Measurements from ENCODE around the gene SH3BP5.

DNA sequence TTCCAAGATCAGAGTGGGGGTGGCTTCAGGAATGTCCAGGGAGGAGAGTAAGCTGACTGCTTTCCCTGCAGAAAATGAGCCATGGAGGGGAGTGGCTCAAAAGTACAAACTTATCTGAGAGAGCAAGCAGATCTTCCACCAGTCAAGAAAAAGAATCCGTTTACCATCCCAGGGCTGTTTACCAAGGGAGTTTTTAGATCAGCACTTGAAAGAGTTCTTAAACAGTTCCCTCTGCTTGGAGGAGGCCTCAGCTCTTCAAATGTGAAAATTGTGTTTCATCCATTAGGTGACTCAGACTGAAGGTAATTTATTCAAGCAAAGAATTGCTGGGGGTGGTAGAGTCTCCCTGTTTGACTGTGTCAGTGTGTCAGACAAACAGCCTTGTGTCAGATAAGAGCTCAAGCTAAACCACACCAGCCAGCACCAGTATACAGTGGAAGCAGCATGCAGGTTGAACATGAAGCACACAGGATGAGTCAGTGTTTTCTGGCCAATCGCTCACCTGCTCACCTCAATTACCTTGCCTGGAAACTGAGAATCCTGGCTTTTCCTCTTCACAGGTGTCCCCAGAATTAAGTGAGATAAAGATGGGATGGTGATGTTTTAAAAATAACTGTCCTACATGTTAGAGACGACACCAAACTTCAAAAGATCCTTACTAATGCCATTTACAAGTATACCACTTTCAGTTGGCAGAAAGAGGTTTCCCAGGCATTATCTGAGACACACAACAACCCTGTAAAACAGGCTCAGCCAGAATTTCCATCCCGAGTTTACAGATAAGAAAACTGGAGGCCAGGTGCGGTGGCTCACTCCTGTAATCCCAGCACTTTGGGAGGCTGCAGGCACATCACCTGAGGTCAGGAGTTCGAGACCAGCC, 21.7 kb downstream of the SH3BP5 start:
- no peak for TF ChIP-seq POLR2A (IDR thresholded peaks at IDR 0.05)
- TF ChIP-seq, protein P1, sequence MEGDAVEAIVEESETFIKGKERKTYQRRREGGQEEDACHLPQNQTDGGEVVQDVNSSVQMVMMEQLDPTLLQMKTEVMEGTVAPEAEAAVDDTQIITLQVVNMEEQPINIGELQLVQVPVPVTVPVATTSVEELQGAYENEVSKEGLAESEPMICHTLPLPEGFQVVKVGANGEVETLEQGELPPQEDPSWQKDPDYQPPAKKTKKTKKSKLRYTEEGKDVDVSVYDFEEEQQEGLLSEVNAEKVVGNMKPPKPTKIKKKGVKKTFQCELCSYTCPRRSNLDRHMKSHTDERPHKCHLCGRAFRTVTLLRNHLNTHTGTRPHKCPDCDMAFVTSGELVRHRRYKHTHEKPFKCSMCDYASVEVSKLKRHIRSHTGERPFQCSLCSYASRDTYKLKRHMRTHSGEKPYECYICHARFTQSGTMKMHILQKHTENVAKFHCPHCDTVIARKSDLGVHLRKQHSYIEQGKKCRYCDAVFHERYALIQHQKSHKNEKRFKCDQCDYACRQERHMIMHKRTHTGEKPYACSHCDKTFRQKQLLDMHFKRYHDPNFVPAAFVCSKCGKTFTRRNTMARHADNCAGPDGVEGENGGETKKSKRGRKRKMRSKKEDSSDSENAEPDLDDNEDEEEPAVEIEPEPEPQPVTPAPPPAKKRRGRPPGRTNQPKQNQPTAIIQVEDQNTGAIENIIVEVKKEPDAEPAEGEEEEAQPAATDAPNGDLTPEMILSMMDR (IDR thresholded peaks at IDR 0.05): no peak
